ENCODE results near the gene PLA2G4A.

- TF ChIP-seq EZH2 (IDR thresholded peaks at IDR 0.05) (no peak), EGR1 (IDR thresholded peaks at IDR 0.05; ENCODE audit: low read depth) (no peak), CTCF (IDR thresholded peaks at IDR 0.05 in 2 of 3, conservative IDR thresholded peaks at IDR 0.05 in 1 of 3; ENCODE audit: borderline replicate concordance in 1 of 3, insufficient read depth in 1 of 3, low read depth in 2 of 3, low read length in 2 of 3) (no peak), POLR2AphosphoS5 (IDR thresholded peaks at IDR 0.05; ENCODE audit: low read depth, low read length) (no peak), POLR2A (IDR thresholded peaks at IDR 0.05; ENCODE audit: borderline replicate concordance, extremely low read depth, insufficient read depth, insufficient read length) (no peak), RAD21 (IDR thresholded peaks at IDR 0.05; ENCODE audit: low read depth) (no peak), REST (IDR thresholded peaks at IDR 0.05; ENCODE audit: low read depth) (no peak), SIN3A (IDR thresholded peaks at IDR 0.05; ENCODE audit: low read depth) (no peak)
Observed at GRCh38 chr1:186878356-186878755, 49.6 kb downstream of the PLA2G4A start.
